Measurements from ENCODE around the gene NIM1K.
"Not testable (repeated sequence)": the region's sequence is repeated elsewhere in the genome, so short reads cannot be mapped to it uniquely, and the experiment has no call there.

NIM1K gene

GRCh38 chr5:43281840-43282658, 90.0 kb downstream of the NIM1K start:
- DNase-seq (ENCODE audit: low read depth) = no peak

GRCh38 chr5:43286623-43287022, 94.6 kb downstream of the NIM1K start:
- no peak for DNase-seq (ENCODE audit: low read depth)

- no peak for DNase-seq (ENCODE audit: low read depth)
Measured at GRCh38 chr5:43287493-43287892, 95.5 kb downstream of the NIM1K start.

GRCh38 chr5:43288269-43288831, 96.3 kb downstream of the NIM1K start:
- no peak for DNase-seq (ENCODE audit: low read depth)

- DNase-seq (ENCODE audit: low read depth) = no peak
Measured at GRCh38 chr5:43290726-43291125, 98.7 kb downstream of the NIM1K start.

- DNase-seq (ENCODE audit: low read depth) = no peak
Measured at GRCh38 chr5:43294226-43294625, 102.2 kb downstream of the NIM1K start.

GRCh38 chr5:43295202-43295601, 103.2 kb downstream of the NIM1K start:
- no peak for DNase-seq (ENCODE audit: low read depth)

- no peak for DNase-seq (ENCODE audit: low read depth)
Measured at GRCh38 chr5:43296835-43297234, 104.8 kb downstream of the NIM1K start.

GRCh38 chr5:43298443-43298842, 106.4 kb downstream of the NIM1K start:
- DNase-seq (ENCODE audit: low read depth) = no peak

GRCh38 chr5:43300112-43300511, 108.1 kb downstream of the NIM1K start:
- no peak for DNase-seq (ENCODE audit: low read depth)

GRCh38 chr5:43301653-43302091, 109.6 kb downstream of the NIM1K start:
- DNase-seq (ENCODE audit: low read depth) = no peak

GRCh38 chr5:43302481-43302880, 110.5 kb downstream of the NIM1K start:
- DNase-seq (ENCODE audit: low read depth) = no peak

GRCh38 chr5:43303242-43303641, 111.2 kb downstream of the NIM1K start:
- no peak for DNase-seq (ENCODE audit: low read depth)

GRCh38 chr5:43304525-43304924, 112.5 kb downstream of the NIM1K start:
- DNase-seq (ENCODE audit: low read depth) = no peak

- no peak for DNase-seq (ENCODE audit: low read depth)
Measured at GRCh38 chr5:43305948-43306565, 114.0 kb downstream of the NIM1K start.

- not testable (repeated sequence) for DNase-seq (ENCODE audit: low read depth)
Measured at GRCh38 chr5:43306954-43307353, 114.9 kb downstream of the NIM1K start.

GRCh38 chr5:43309122-43309521, 117.1 kb downstream of the NIM1K start:
- no peak for DNase-seq (ENCODE audit: low read depth)

GRCh38 chr5:43309637-43310036, 117.6 kb downstream of the NIM1K start:
- DNase-seq (ENCODE audit: low read depth) = no peak

- DNase-seq (ENCODE audit: low read depth) = no peak
Measured at GRCh38 chr5:43312076-43312661, 120.1 kb downstream of the NIM1K start.

- no peak for DNase-seq (ENCODE audit: low read depth)
Measured at GRCh38 chr5:43312699-43313034, 120.6 kb downstream of the NIM1K start.

GRCh38 chr5:43313035-43313853, 121.2 kb downstream of the NIM1K start, which contains the start of gene HMGCS1:
TSS of gene HMGCS1 (minus strand) at chr5:43313412. CDS start at chr5:43298965, 14,447 bp downstream.
- DNase-seq (ENCODE audit: low read depth) = peak; percentile 97

Data from T follicular helper cell (primary cell).